C4-2B (cell line): ENCODE results near the gene RPL13A.

Experiments used
- H3K27ac ChIP-seq: fragments of 450-650 bp; 2 replicates; pipeline ENCODE4 v1.5.1; 2017
- CTCF ChIP-seq: fragments of 450-650 bp; conservative IDR thresholded peaks from 2 replicates; pipeline ENCODE4 v1.5.1; 2017; ENCODE audit warnings: mild to moderate bottlenecking
- ZFX ChIP-seq: fragments of 450-650 bp; IDR thresholded peaks from 2 replicates; pipeline ENCODE4 v1.6.1; 2017

The RPL13A gene

GRCh38 chr19:49488046-49488862, 846 bp downstream of the RPL13A start:
- H3K27ac ChIP-seq: peak overlapping the region; percentile 97
- no peak for TF ChIP-seq CTCF
- TF ChIP-seq ZFX: no peak

GRCh38 chr19:49488863-49489537, 1.6 kb downstream of the RPL13A start:
- peak overlapping the region; percentile 97 for H3K27ac ChIP-seq
- no peak for TF ChIP-seq ZFX
- no peak for TF ChIP-seq CTCF

GRCh38 chr19:49489601-49490167, 2.3 kb downstream of the RPL13A start:
- H3K27ac ChIP-seq: peak overlapping the region; percentile 97
- TF ChIP-seq ZFX (no peak), CTCF (no peak)

GRCh38 chr19:49490287-49491029, 3.0 kb downstream of the RPL13A start:
- H3K27ac ChIP-seq: peak overlapping the region; percentile 97
- no peak for TF ChIP-seq CTCF
- no peak for TF ChIP-seq ZFX

- TF ChIP-seq CTCF (no peak), ZFX (no peak)
- H3K27ac ChIP-seq: peak overlapping the region; percentile 97
These were observed 3.8 kb downstream of the RPL13A start for GRCh38 chr19:49491030-49491803.

- peak overlapping the region; percentile 97; the same call in 1 of the 2 replicates for H3K27ac ChIP-seq
- no peak for TF ChIP-seq ZFX
- no peak for TF ChIP-seq CTCF
These were observed 4.6 kb downstream of the RPL13A start for GRCh38 chr19:49491804-49492572.
